GM19468 (cell line): ENCODE measurements around the gene PRELID2.
"Not testable (repeated sequence)": the region's sequence is repeated elsewhere in the genome, so short reads cannot be mapped to it uniquely, and the experiment has no call there.

ENCODE experiments used
- ATAC-seq: cut with Tn5 transposase; IDR thresholded peaks from one replicate; pipeline ENCODE4 v1.9.1; 2021; ENCODE audit warnings: mild to moderate bottlenecking, moderate library complexity, moderate number of reproducible peaks; ENCODE audit not compliant: unreplicated experiment; ENCODE audit errors: extremely low read depth

The PRELID2 gene

GRCh38 chr5:145834917-145835847 is at the start of gene PRELID2:
PRELID2 (minus strand) TSS chr5:145835342; CDS start chr5:145835251, 91 bp downstream.
- peak; percentile 60 for ATAC-seq

GRCh38 chr5:145874765-145875164 is 39.6 kb upstream of the PRELID2 start:
- no peak for ATAC-seq

- no peak for ATAC-seq
These were observed 37.8 kb upstream of the PRELID2 start, which contains the start of gene GRXCR2 for GRCh38 chr5:145872914-145873313. GRXCR2 (minus strand) TSS chr5:145873014; CDS start chr5:145872968, 46 bp downstream.

- ATAC-seq = no peak
These were observed 37.3 kb upstream of the PRELID2 start for GRCh38 chr5:145872486-145872885.

- no peak for ATAC-seq
These were observed 34.6 kb upstream of the PRELID2 start for GRCh38 chr5:145869753-145870152.

GRCh38 chr5:145867806-145868205 is 32.7 kb upstream of the PRELID2 start:
- ATAC-seq = no peak

GRCh38 chr5:145864432-145864831 is 29.3 kb upstream of the PRELID2 start:
- ATAC-seq = not testable (repeated sequence)

GRCh38 chr5:145863003-145863402 is 27.9 kb upstream of the PRELID2 start:
- no peak for ATAC-seq

- no peak for ATAC-seq
These were observed 24.8 kb upstream of the PRELID2 start for GRCh38 chr5:145859897-145860296.

- no peak for ATAC-seq
These were observed 24.3 kb upstream of the PRELID2 start for GRCh38 chr5:145859453-145859852.

GRCh38 chr5:145858959-145859358 is 23.8 kb upstream of the PRELID2 start:
- ATAC-seq = no peak

GRCh38 chr5:145856285-145856818 is 21.2 kb upstream of the PRELID2 start:
- no peak for ATAC-seq

GRCh38 chr5:145855763-145856267 is 20.7 kb upstream of the PRELID2 start:
- no peak for ATAC-seq

GRCh38 chr5:145854651-145855258 is 19.6 kb upstream of the PRELID2 start:
- no peak for ATAC-seq

GRCh38 chr5:145853781-145854376 is 18.7 kb upstream of the PRELID2 start:
- no peak for ATAC-seq

GRCh38 chr5:145852990-145853389 is 17.8 kb upstream of the PRELID2 start:
- no peak for ATAC-seq

- ATAC-seq = no peak
These were observed 13.7 kb upstream of the PRELID2 start for GRCh38 chr5:145848854-145849253.

- ATAC-seq = peak; percentile 14
These were observed 12.7 kb upstream of the PRELID2 start for GRCh38 chr5:145847499-145848497.

GRCh38 chr5:145846081-145846480 is 10.9 kb upstream of the PRELID2 start:
- ATAC-seq = no peak
